Esophagus muscularis mucosa (tissue), 4 donors: ENCODE measurements around the gene TAF1C.

Source experiments
- CTCF ChIP-seq, 3 experiments: fragments of 200-600 bp in 2 of 3; fragments of 450-650 bp in 1 of 3; sonication (generic) in 2 of 3; IDR thresholded peaks; one replicate each; pipeline ENCODE4 v1.5.1; 2017 to 2019; ENCODE audit warnings: antibody characterized with exemption in 3 of 3, mild to moderate bottlenecking in 2 of 3, moderate library complexity in 1 of 3
- EP300 ChIP-seq: sonication (generic); formaldehyde crosslinking; IDR thresholded peaks from one replicate; pipeline ENCODE4 v1.6.1; 2017; ENCODE audit warnings: antibody characterized with exemption
- POLR2AphosphoS5 ChIP-seq, 2 donors: sonication (generic); formaldehyde crosslinking; IDR thresholded peaks; one replicate each; pipeline ENCODE4 v1.6.1; 2017; ENCODE audit warnings: antibody characterized with exemption in 2 of 2

GRCh38 chr16:84155771-84156170 lies 31.1 kb downstream of the TAF1C start:
- TF ChIP-seq CTCF (IDR thresholded peaks at IDR 0.05), result no peak
- no peak for TF ChIP-seq EP300
- TF ChIP-seq POLR2AphosphoS5 (IDR thresholded peaks at IDR 0.05), result no peak
